ENCODE measurements around the gene CELF2.

CELF2 gene

DNA sequence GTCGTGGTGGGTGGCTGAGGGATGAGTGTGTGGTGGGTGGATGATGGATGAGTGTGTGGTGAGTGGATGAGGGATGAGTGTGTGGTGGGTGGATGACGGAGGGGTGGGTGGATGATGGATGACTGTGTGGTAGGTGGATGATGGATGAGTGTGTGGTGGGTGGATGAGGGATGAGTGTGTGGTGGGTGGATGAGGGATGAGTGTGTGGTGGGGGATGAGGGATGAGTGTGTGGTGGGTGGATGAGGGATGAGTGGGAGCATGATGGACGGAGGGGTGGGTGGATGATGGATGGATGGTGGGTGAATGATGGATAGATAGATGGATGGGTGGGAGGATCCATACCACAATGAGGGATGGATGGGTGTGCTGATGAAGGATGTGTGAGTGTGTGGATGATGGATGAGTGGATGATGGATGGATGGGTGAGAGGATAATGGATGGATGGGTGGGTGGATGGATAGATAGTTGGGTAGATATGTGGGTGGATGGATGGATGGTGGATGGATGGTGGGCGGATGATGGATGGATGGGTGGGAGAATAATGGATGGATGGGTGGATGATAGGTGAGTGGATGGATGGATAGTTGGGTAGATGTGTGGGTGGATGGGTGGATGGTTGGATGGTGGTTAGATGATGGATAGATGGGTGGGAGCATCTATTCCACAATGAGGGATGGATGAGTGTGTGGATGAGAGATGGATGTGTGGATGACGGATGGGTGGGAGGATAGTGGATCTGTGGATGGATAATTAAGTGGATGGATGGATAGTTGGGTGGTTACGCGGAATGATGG is 266.8 kb downstream of the CELF2 start:
- H2BK5ac ChIP-seq (ENCODE audit: low read depth, low read length, poor library complexity): no peak overlapping the region
- H4K91ac ChIP-seq (ENCODE audit: low read depth, low read length): no peak overlapping the region
- H3K27me3 ChIP-seq (ENCODE audit: insufficient read depth, low read length): no peaks in the 10 kb centered on the region
- H3K14ac ChIP-seq (ENCODE audit: low read length): no peak overlapping the region
- no peak overlapping the region for H4K12ac ChIP-seq (ENCODE audit: low read depth, low read length)
- H3K9me3 ChIP-seq (ENCODE audit: insufficient read depth, low read depth, low read length): peaks cover 8% of the 10 kb centered on the region
- H2AK5ac ChIP-seq (ENCODE audit: low read length): no peak overlapping the region
- no peak overlapping the region for H3K23ac ChIP-seq (ENCODE audit: low read length)
- no peak overlapping the region for H4K8ac ChIP-seq (ENCODE audit: low read depth, low read length)
- H3K4me3 ChIP-seq (ENCODE audit: low read depth, low read length): no peak overlapping the region
- H3K18ac ChIP-seq (ENCODE audit: low read length): no peak overlapping the region
- DNase-seq: no peak
- H3K79me1 ChIP-seq (ENCODE audit: low read length): no peaks in the 10 kb centered on the region
- no peaks in the 10 kb centered on the region for H3K79me2 ChIP-seq (ENCODE audit: control insufficient read depth, insufficient read depth, low read length, poor library complexity)
- no peak overlapping the region for H3K4ac ChIP-seq (ENCODE audit: low read depth, low read length)
- no peak overlapping the region for H2AFZ ChIP-seq (ENCODE audit: insufficient read depth, low read length, poor library complexity)
- no peak overlapping the region for H3K9ac ChIP-seq (ENCODE audit: low read length)
- H2BK12ac ChIP-seq (ENCODE audit: low read length): no peak overlapping the region
- WGBS (ENCODE audit: extremely low coverage, insufficient coverage, insufficient read length): 100% methylated on average over 6 of the region's 7 CpGs
- H2BK120ac ChIP-seq (ENCODE audit: insufficient read depth, low read length, poor library complexity): no peak overlapping the region
- H3K4me2 ChIP-seq (ENCODE audit: low read length): no peak overlapping the region
- H3K4me1 ChIP-seq (ENCODE audit: control insufficient read depth in 1 of 2, insufficient read depth in 2 of 2, low read length in 2 of 2): no peaks in the 10 kb centered on the region
- no peaks in the 10 kb centered on the region for H3K36me3 ChIP-seq (ENCODE audit: control insufficient read depth in 1 of 2, insufficient read depth in 2 of 2, low read length in 2 of 2)
- no peak overlapping the region for H3K27ac ChIP-seq (ENCODE audit: low read depth, low read length)

GRCh38 chr10:11285171-11285570 is 267.5 kb downstream of the CELF2 start:
- no peak overlapping the region for H3K23ac ChIP-seq (ENCODE audit: low read length)
- no peak overlapping the region for H2BK12ac ChIP-seq (ENCODE audit: low read length)
- H3K27me3 ChIP-seq (ENCODE audit: insufficient read depth, low read length): no peaks in the 10 kb centered on the region
- no peak overlapping the region for H3K9ac ChIP-seq (ENCODE audit: low read length)
- H2BK5ac ChIP-seq (ENCODE audit: low read depth, low read length, poor library complexity): no peak overlapping the region
- no peak overlapping the region for H3K18ac ChIP-seq (ENCODE audit: low read length)
- H3K79me2 ChIP-seq (ENCODE audit: control insufficient read depth, insufficient read depth, low read length, poor library complexity): no peaks in the 10 kb centered on the region
- no peak overlapping the region for H3K14ac ChIP-seq (ENCODE audit: low read length)
- H4K91ac ChIP-seq (ENCODE audit: low read depth, low read length): no peak overlapping the region
- no peaks in the 10 kb centered on the region for H3K4me1 ChIP-seq (ENCODE audit: control insufficient read depth in 1 of 2, insufficient read depth in 2 of 2, low read length in 2 of 2)
- peak in 1 of 2 donors; percentile 4 for DNase-seq
- no peak overlapping the region for H4K8ac ChIP-seq (ENCODE audit: low read depth, low read length)
- no peak overlapping the region for H2BK120ac ChIP-seq (ENCODE audit: insufficient read depth, low read length, poor library complexity)
- peaks cover 8% of the 10 kb centered on the region for H3K9me3 ChIP-seq (ENCODE audit: insufficient read depth, low read depth, low read length)
- no peak overlapping the region for H2AFZ ChIP-seq (ENCODE audit: insufficient read depth, low read length, poor library complexity)
- H3K4ac ChIP-seq (ENCODE audit: low read depth, low read length): no peak overlapping the region
- no peaks in the 10 kb centered on the region for H3K36me3 ChIP-seq (ENCODE audit: control insufficient read depth in 1 of 2, insufficient read depth in 2 of 2, low read length in 2 of 2)
- no peaks in the 10 kb centered on the region for H3K79me1 ChIP-seq (ENCODE audit: low read length)
- WGBS (ENCODE audit: extremely low coverage, insufficient coverage, insufficient read length): no CpG with 5 or more reads among the region's 4 CpGs
- H4K12ac ChIP-seq (ENCODE audit: low read depth, low read length): no peak overlapping the region
- no peak overlapping the region for H3K4me3 ChIP-seq (ENCODE audit: low read depth, low read length)
- H3K4me2 ChIP-seq (ENCODE audit: low read length): no peak overlapping the region
- no peak overlapping the region for H2AK5ac ChIP-seq (ENCODE audit: low read length)
- no peak overlapping the region for H3K27ac ChIP-seq (ENCODE audit: low read depth, low read length)

- no peak overlapping the region for H2BK120ac ChIP-seq (ENCODE audit: insufficient read depth, low read length, poor library complexity)
- H3K14ac ChIP-seq (ENCODE audit: low read length): no peak overlapping the region
- no peak overlapping the region for H3K18ac ChIP-seq (ENCODE audit: low read length)
Measured at GRCh38 chr10:11286261-11286852, 268.7 kb downstream of the CELF2 start.

GRCh38 chr10:11288302-11288701 is 270.6 kb downstream of the CELF2 start:
- no peak overlapping the region for H3K4ac ChIP-seq (ENCODE audit: low read depth, low read length)
- no peak overlapping the region for H4K12ac ChIP-seq (ENCODE audit: low read depth, low read length)
- H2AK5ac ChIP-seq (ENCODE audit: low read length): no peak overlapping the region
- DNase-seq: no peak
- no peaks in the 10 kb centered on the region for H3K36me3 ChIP-seq (ENCODE audit: control insufficient read depth in 1 of 2, insufficient read depth in 2 of 2, low read length in 2 of 2)
- no peaks in the 10 kb centered on the region for H3K79me2 ChIP-seq (ENCODE audit: control insufficient read depth, insufficient read depth, low read length, poor library complexity)
- H4K8ac ChIP-seq (ENCODE audit: low read depth, low read length): no peak overlapping the region
- H2BK12ac ChIP-seq (ENCODE audit: low read length): no peak overlapping the region
- no peak overlapping the region for H3K4me3 ChIP-seq (ENCODE audit: low read depth, low read length)
- H3K27me3 ChIP-seq (ENCODE audit: insufficient read depth, low read length): no peaks in the 10 kb centered on the region
- H3K14ac ChIP-seq (ENCODE audit: low read length): no peak overlapping the region
- H2AFZ ChIP-seq (ENCODE audit: insufficient read depth, low read length, poor library complexity): no peak overlapping the region
- H2BK5ac ChIP-seq (ENCODE audit: low read depth, low read length, poor library complexity): no peak overlapping the region
- no peaks in the 10 kb centered on the region for H3K79me1 ChIP-seq (ENCODE audit: low read length)
- H3K9ac ChIP-seq (ENCODE audit: low read length): no peak overlapping the region
- no peak overlapping the region for H3K23ac ChIP-seq (ENCODE audit: low read length)
- H3K18ac ChIP-seq (ENCODE audit: low read length): no peak overlapping the region
- H3K27ac ChIP-seq (ENCODE audit: low read depth, low read length): no peak overlapping the region
- no peak overlapping the region for H4K91ac ChIP-seq (ENCODE audit: low read depth, low read length)
- H3K9me3 ChIP-seq (ENCODE audit: insufficient read depth, low read depth, low read length): peaks cover 8% of the 10 kb centered on the region
- H3K4me1 ChIP-seq (ENCODE audit: control insufficient read depth in 1 of 2, insufficient read depth in 2 of 2, low read length in 2 of 2): no peaks in the 10 kb centered on the region
- no peak overlapping the region for H3K4me2 ChIP-seq (ENCODE audit: low read length)
- H2BK120ac ChIP-seq (ENCODE audit: insufficient read depth, low read length, poor library complexity): no peak overlapping the region
- no CpG with 5 or more reads among the region's 13 CpGs for WGBS (ENCODE audit: extremely low coverage, insufficient coverage, insufficient read length)

More at GRCh38 chr10:11286261-11286852, 268.7 kb downstream of the CELF2 start:
- Histone ChIP-seq H2BK5ac (ENCODE audit: low read depth, low read length, poor library complexity) (no peak overlapping the region), H2AFZ (ENCODE audit: insufficient read depth, low read length, poor library complexity) (no peak overlapping the region), H3K4me1 (ENCODE audit: control insufficient read depth in 1 of 2, insufficient read depth in 2 of 2, low read length in 2 of 2) (no peaks in the 10 kb centered on the region), H3K36me3 (ENCODE audit: control insufficient read depth in 1 of 2, insufficient read depth in 2 of 2, low read length in 2 of 2) (no peaks in the 10 kb centered on the region), H3K4me2 (ENCODE audit: low read length) (no peak overlapping the region), H3K4ac (ENCODE audit: low read depth, low read length) (no peak overlapping the region), H3K27me3 (ENCODE audit: insufficient read depth, low read length) (no peaks in the 10 kb centered on the region), H4K12ac (ENCODE audit: low read depth, low read length) (no peak overlapping the region), H3K79me1 (ENCODE audit: low read length) (no peaks in the 10 kb centered on the region), H4K8ac (ENCODE audit: low read depth, low read length) (no peak overlapping the region), H3K23ac (ENCODE audit: low read length) (no peak overlapping the region), H3K9me3 (ENCODE audit: insufficient read depth, low read depth, low read length) (peaks cover 8% of the 10 kb centered on the region), H3K79me2 (ENCODE audit: control insufficient read depth, insufficient read depth, low read length, poor library complexity) (no peaks in the 10 kb centered on the region), H2AK5ac (ENCODE audit: low read length) (no peak overlapping the region), H2BK12ac (ENCODE audit: low read length) (no peak overlapping the region), H3K27ac (ENCODE audit: low read depth, low read length) (no peak overlapping the region), H3K9ac (ENCODE audit: low read length) (no peak overlapping the region), H4K91ac (ENCODE audit: low read depth, low read length) (no peak overlapping the region), H3K4me3 (ENCODE audit: low read depth, low read length) (no peak overlapping the region)
- no peak for DNase-seq
- WGBS (ENCODE audit: extremely low coverage, insufficient coverage, insufficient read length): no CpG with 5 or more reads among the region's 7 CpGs

Data from trophoblast cell (in vitro differentiated cells and primary cell).